GM04503 (cell line): ENCODE results near the gene PHETA2.

ENCODE experiments used
- DNase-seq: peaks from one replicate; pipeline ENCODE4 v3.0.0-alpha.2; 2012; ENCODE audit warnings: low read depth

The PHETA2 gene

GRCh38 chr22:42074132-42074811 is at the start of gene PHETA2:
Gene PHETA2 (plus strand): TSS chr22:42074248. CDS start chr22:42077294, 3,046 bp downstream.
- no peak for DNase-seq

DNA sequence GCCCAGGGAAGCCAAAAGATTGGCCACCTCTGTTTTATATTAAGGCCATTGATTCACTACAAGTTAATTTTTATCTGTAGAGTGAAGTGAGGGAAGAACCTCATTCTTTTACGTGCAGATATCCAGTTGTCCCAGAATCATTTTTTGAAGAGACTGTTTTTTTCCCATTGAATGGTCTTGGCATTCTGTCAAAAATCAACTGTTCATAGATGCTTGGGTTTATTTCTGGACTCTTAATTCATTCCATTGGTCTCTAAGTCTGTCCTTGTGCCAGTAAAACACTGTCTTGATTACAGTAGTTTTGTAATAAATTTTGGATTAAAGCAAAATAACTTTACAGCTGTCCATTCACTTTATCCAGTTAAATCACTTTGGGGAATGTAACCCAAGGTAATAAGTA is 48.6 kb upstream of the PHETA2 start:
- DNase-seq = no peak

- DNase-seq = no peak
These were observed 47.3 kb upstream of the PHETA2 start for GRCh38 chr22:42026705-42027104.

GRCh38 chr22:42033263-42034181 is 40.5 kb upstream of the PHETA2 start:
- DNase-seq = no peak

DNA sequence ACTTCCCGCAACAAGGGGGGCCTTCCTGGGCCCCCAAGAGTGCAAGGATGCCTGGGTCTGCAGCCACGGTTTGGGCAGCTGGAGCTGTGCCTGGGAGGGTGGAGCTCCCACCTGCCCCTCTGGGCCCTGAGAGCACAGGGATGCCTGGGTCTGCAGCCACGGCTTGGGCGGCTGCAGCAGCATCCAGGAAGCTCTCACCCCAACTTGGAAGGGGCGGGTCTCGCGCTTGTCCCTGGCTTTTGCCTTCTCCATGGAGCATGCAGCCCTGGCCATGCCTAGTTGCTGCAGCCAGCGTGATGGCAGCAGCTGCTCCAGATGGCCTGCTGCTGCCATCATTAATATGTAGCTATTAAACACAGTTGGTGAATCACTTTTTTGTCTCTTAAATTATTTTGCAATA is 38.8 kb upstream of the PHETA2 start:
- no peak for DNase-seq

GRCh38 chr22:42039271-42039670 is 34.8 kb upstream of the PHETA2 start:
- no peak for DNase-seq

GRCh38 chr22:42041784-42042183 is 32.3 kb upstream of the PHETA2 start:
- DNase-seq = no peak

DNA sequence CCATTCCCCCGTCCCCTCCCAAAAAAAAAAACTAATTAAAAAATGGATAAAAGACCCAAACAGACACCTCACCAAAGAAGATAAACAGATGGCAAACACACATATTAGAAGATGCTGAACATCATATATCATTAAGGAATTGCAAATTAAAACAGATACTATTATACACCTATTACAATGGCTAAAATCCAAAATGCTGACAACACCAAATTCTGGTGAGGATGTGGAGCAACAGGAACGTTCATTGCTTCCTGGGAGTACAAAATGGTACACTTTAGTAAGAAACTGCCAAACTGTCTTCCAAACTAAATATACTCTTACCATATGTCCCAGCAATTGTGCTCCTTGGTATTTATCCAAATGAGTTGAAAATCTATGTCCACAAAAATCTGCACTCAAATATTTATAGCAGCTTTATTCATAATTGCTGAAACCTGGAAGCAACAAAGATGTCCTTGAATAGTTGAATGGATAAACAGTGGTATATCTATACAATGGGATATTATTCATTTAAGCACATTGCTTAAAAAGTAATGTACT is 23.3 kb upstream of the PHETA2 start:
- DNase-seq = no peak

DNA sequence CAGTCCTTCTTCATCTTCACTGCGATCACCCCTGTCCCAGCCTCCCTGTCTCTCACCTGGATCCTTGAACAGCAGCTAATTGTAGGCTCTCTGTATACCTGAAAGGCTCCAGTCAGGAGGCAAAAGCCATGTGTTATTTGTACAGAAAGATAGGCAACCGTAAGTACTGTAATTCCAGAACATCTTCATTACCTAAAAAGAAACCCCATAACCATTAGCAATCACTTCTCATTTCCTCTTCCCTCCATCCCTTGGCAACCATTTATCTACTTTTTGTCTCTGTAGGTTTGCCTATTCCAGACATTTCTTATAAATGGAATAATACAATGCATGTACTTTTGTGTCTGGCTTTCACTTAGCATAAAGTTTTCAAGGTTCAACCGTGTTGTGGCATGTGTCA is 21.3 kb upstream of the PHETA2 start:
- no peak for DNase-seq

DNA sequence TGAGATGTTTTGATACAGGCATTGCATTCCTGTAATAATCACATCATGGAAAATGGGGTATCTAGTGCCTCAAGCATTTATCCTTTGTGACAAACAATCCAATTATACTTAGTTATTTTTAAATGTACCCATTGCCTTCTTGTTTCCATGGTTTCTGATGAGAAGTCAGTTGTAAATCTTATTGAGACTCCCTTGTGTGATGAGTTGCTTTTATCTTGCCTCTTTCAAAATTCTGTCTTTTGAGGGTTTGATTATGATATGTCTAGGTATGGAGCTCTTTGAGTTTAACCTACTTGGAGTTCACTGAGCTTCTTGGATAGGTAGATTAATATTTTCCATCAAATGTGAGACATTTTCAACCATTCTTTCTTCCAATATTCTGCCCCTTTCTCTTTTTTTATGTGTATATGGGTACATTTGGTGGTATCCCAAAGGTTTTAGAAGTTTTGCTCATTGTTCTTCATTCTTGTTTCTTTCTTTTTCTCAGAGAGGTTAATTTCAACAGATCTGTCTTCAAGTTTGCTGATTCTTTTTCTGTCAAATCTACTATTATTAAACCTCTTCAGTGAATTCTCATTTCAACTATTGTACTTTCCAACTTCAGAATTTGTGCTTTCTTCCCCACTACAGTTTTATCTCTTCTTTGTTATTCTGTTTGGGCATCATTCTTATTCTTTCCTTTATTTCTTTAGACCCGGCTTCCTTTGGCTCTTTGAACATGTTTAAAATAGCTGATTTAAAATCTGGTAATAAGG is 17.1 kb upstream of the PHETA2 start:
- no peak for DNase-seq

DNA sequence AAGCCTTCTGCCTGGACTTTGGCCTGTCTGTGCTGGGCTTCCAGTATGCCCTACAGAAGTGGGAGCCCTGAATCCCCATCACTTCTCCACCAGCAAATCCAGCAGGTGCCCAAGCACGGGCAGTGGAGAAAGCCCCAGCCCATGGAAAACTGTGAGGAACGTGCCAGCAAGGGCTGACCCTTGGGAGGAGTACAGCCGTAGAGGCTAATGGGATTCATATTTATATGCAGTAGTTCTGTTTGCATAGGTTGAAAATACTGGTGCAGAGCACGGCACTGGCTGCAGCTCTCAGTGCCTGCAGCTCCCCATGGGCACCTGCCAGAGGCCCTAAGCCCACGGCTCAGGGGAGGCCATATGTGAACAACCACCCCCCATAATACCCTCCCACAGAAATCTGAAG is 13.6 kb upstream of the PHETA2 start:
- DNase-seq = no peak

GRCh38 chr22:42061041-42061440 is 13.0 kb upstream of the PHETA2 start:
- DNase-seq = no peak

DNA sequence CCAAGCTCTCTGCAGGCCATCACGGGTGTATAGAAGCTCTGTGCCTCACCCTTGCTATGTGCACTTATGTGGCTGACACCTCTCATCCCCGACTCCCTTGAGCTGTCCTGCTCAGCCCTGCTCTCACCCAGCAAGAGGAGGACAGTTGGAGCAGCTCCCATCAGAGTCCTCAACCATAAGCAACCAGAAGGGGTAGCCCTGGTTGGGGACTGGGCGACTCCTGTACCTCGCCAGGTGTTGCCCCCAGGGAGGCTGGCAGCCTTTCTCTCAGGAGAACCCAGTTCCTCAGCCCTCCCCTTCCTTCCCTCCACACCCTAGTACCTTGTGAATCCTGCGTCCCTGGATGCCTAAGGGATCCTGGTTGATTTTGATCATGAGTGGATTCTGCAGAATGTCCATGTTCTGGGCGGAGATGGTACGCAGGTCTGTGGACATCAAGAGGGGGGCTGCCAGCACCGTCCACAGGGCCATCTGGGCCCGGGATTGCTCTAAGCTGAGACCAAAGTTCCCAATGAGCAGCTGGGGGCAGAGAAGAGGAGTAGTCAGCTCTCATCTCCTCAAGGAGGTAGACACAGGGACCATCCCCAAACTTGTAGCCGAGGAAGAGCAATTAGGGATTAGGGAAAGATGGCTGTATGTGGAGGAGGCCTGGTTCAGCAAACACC is 11.4 kb upstream of the PHETA2 start:
- no peak for DNase-seq

- DNase-seq = no peak
These were observed 9.4 kb upstream of the PHETA2 start for GRCh38 chr22:42064629-42065028.

GRCh38 chr22:42065438-42066125 is 8.5 kb upstream of the PHETA2 start:
- DNase-seq = no peak

GRCh38 chr22:42066126-42066761 is 7.8 kb upstream of the PHETA2 start:
- DNase-seq = no peak

- DNase-seq = no peak
These were observed 7.1 kb upstream of the PHETA2 start for GRCh38 chr22:42066937-42067336.

- no peak for DNase-seq
These were observed 6.3 kb upstream of the PHETA2 start for GRCh38 chr22:42067671-42068251.

DNA sequence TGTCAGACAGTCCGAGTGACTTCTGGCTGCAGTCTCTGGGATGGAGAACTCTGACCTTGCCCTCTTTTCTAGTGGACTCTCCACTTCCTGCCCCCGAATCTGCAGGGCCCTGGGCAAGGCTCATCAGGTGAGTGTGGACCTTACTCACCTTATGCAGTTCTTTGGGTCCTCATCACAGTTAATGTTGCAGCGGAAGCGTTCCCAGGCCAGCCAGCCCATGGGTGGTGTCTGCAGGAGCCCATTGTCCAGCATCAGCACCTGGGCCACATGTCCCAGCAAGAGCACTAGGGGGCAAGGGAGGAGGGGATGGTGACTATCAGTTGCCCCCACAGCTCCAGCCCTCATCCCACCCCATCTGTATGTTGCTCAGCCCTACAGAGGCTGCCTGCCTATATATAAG is 5.8 kb upstream of the PHETA2 start:
- no peak for DNase-seq

GRCh38 chr22:42069801-42070516 is 4.1 kb upstream of the PHETA2 start:
- DNase-seq = no peak
